HG02623 (cell line): ENCODE data around the gene UFD1.

Source experiments
- ATAC-seq: cut with Tn5 transposase; IDR thresholded peaks from one replicate; pipeline ENCODE4 v1.9.1; 2021; ENCODE audit warnings: moderate library complexity; ENCODE audit not compliant: unreplicated experiment

The UFD1 gene

DNA sequence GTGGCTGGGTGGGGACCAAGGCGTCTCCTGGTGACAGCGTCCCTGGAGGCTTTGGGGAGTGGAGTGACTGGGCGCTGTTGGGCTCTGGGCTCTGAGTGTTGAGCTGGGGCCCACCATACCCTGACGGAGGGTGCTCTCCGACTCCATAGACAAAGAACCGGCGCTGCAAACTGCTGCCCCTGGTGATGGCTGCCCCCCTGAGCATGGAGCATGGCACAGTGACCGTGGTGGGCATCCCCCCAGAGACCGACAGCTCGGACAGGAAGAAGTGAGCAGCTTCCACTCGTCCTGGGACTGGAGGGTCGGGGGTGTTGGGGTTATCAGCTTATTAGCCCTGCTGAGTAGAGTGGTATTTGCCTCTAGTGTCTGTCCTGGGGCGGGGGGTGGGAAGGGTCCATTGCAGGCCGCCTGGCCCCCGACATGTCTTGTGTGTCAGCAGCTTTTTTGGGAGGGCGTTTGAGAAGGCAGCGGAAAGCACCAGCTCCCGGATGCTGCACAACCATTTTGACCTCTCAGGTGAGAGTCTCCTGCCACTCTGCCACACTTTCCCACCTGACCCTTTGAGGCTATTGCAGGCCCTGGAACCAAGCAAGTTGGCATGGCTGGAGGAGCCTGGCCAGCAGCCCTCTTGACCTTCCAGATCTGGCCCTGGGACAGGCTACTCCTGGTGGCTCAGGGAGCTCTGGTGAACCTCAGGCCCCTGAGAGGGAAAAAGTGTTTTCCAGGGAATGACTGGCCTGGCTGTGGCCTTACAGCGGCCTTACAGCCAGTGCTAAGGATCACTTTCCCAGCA is 37.6 kb upstream of the UFD1 start:
- no peak for ATAC-seq

DNA sequence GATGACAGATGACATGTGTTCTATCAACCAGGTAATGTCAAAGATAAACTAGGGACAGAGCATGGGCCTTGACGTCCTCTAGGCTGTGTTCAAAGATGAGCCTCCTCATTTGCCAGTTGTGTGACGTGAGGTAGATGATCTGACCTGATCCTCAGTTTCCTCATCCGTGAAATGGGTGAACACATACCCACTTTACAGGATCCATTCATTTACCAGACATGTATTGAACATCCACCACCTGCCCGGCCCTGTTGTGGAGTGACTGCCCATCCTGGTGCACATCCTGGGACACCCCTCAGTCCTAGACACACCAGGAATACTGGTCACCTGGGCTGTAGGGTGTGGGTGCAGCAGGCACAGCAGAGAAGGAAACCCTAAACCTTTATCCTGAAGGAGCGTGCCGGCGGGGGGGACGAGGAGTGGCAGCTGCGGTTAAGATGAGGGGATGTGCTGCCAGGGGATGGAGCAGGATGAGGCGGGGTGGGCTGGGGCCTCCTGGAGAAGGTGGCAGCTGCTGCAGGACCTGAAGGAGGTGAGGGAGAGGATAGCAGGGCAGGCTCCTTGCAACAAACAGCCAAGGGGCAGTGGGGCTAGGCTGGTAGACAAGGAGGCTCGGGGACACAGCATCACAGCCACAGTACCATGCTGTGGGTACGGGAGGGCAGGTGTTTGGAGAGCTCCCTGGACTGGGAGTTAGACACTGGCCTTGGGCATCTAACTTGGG is 36.8 kb upstream of the UFD1 start:
- no peak for ATAC-seq

GRCh38 chr22:19514831-19515565 is 36.0 kb upstream of the UFD1 start:
- no peak for ATAC-seq

DNA sequence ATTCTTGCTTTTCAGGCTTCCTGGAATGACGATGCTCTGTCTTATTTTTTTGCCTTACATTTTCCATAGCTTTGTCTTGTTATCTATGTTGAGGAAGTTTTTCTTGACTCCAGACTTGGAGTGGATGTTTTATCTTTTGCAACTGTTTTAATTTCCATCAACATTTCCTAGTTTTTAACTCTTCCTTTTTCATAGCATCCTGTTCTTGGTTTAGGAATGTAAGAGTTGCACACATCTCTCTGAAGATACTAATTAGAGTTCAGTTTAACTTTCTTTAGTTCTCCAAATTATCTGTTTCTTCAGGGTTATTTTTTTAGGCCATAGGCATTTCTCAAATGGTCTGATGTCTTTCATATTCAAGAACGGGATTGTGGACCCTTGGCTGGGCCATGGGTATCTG is 34.8 kb upstream of the UFD1 start:
- no peak for ATAC-seq

GRCh38 chr22:19510919-19511341 is 31.9 kb upstream of the UFD1 start:
- no peak for ATAC-seq

DNA sequence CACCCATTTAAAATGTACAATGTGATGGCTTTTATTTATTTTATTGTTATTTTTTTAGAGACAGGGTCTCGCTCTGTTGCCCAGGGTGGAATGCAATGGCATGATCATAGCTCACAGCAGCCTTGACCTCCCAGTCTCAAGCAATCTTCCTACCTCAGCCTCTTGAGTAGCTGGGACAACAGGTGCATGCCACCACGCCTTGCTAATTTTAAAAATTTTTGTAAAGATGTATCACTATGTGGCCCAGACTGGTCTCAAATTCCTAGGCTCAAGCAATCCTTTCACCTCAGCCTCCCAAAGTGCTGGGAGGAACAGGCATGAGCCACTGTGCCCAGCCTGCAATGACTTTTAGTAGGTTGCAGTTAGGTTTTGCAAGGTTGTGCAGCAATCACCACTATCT is 30.9 kb upstream of the UFD1 start:
- no peak for ATAC-seq

GRCh38 chr22:19509191-19509590 is 30.2 kb upstream of the UFD1 start:
- ATAC-seq, result no peak

DNA sequence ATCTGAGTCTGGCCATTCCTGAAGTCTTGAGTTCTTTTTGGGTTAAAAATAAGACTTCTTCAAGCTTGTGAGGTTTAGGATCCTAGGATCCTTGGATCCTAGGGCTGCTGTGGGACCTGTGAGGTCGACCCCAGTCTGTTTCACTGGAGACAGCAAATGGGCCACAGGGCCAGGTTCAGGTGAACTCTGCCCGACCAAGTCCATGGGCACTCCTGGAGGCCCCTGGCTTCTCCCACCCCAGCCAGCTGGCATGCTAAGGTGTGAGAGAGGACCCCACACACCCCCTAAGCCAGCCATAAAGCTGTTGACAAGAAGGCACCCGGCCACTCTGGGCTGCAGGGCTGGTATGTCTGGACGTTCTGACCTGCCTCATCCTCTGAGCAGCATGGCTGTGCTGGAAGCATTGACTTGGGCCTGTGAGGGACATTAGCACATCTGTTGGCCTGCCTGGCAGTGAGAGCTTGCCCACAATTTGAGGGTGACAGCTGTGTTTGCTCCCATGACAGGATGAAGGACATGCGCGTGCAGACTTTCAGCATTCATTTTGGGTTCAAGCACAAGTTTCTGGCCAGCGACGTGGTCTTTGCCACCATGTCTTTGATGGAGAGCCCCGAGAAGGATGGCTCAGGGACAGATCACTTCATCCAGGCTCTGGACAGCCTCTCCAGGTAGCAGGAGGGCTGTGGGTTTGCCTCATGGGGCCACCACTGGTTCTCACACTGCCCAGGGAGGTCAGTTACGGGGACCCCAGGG is 29.2 kb upstream of the UFD1 start:
- ATAC-seq, result no peak

- no peak for ATAC-seq
Observed at GRCh38 chr22:19507534-19507861, 28.5 kb upstream of the UFD1 start.

- no peak for ATAC-seq
Observed at GRCh38 chr22:19506212-19506611, 27.2 kb upstream of the UFD1 start.

DNA sequence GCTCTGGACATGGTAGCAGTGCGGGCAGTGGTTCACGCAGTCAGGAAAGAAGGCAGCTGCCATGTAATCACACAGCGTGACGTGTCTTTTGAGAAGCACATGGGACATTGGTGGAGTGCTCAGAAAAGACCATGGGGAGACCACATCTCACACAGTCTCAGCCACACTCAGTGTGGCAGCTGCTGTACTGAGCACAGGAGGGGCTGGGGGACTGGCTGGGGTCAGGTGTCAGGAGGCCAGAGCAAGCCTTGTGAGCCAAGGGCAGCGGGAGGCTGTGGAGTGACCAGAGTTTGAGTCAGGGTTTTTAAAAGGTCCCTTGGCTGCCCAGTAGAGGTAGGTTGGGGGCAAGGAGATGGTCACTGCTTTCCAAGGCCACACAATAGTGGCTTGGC is 26.7 kb upstream of the UFD1 start:
- no peak for ATAC-seq

- ATAC-seq, result no peak
Observed at GRCh38 chr22:19504900-19505734, 26.1 kb upstream of the UFD1 start.

DNA sequence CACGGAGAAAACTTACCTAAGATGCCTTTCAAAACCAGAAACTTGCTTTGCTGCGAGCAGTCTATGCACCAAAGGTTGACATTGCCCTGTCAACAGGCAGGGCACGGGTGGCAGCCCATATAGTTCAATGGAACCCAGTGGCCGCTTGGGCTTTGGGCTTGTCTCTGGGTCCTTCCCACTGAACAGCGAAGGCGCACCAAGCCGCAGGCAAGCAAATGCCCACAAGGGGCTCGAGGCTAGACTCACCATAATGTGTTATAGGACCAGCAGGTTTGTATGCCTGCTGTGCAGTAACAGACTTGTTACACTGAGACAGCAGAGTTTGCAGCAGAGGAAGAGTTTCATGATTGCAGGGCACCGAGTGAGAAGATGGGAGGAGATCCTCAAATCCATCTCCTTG is 24.9 kb upstream of the UFD1 start:
- no peak for ATAC-seq

GRCh38 chr22:19503367-19503766 is 24.4 kb upstream of the UFD1 start:
- no peak for ATAC-seq

GRCh38 chr22:19501897-19502447 is 23.0 kb upstream of the UFD1 start:
- no peak for ATAC-seq

DNA sequence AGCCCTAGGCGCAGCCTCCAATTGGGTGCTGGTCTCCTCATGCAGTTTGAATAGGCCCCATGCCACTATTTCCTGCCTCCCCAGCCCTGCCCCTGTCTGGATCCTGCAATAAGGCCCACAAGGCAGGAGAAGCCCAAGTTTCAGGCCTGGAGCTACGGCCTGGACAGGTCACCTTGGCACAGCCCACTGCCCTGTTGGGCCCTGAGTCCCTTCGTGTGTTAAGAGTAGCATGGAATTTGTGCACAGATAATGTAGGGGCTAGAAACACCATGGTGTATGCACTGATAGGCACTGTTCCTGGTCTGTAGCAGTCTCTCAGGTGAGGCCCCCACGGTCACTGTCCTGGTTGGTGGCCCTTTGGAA is 20.9 kb upstream of the UFD1 start:
- no peak for ATAC-seq

DNA sequence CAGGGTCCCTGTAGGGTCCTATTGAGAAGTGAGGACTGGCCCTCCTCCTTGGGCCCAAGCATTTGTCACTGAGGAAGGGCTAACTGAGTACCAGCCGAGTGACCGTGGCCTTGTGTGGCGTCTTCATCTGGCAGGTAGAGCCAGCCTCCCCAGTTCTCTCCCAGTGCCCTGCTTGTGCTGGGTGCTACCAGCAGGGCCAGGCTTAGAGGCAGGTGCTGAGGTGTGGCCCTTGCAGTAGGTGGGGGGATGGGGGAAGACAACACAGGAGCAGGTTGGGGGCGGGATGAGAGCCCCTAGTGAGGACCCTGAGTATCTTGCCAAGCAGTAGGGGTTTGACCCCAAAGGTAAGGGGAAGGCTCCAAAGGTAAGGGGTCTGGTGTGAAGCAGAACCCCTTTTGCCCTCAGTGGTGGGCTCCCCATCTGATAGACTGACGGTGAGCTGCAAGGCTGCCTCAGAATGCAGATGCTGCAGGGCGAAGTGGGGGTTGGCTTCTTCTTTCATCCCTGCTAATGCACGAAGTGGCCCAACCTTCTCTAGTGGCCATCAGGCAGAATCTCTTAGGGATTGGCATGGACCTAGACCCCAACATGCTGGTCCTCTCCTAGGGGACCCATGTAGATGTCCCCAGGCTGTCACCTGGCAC is 20.4 kb upstream of the UFD1 start:
- no peak for ATAC-seq

GRCh38 chr22:19498866-19499190 is 19.8 kb upstream of the UFD1 start:
- ATAC-seq, result no peak

- ATAC-seq, result no peak
Observed at GRCh38 chr22:19498154-19498865, 19.3 kb upstream of the UFD1 start.
